DND-41 (cell line): ENCODE measurements around the gene CD55.

Experiments used
- EZH2 ChIP-seq: IDR thresholded peaks from 3 replicates; pipeline ENCODE4 v1.6.1; 2012; ENCODE audit warnings: borderline replicate concordance, low read depth, mild to moderate bottlenecking, moderate library complexity, low read length, inconsistent platforms; ENCODE audit not compliant: severe bottlenecking
- TF ChIP-seq, protein P1 (sequence below): IDR thresholded peaks from 2 replicates; pipeline ENCODE4 v1.5.1; 2012; ENCODE audit warnings: borderline replicate concordance, low read length, moderate library complexity, mild to moderate bottlenecking; ENCODE audit not compliant: poor library complexity, severe bottlenecking; ENCODE audit errors: extremely low read depth

DNA sequence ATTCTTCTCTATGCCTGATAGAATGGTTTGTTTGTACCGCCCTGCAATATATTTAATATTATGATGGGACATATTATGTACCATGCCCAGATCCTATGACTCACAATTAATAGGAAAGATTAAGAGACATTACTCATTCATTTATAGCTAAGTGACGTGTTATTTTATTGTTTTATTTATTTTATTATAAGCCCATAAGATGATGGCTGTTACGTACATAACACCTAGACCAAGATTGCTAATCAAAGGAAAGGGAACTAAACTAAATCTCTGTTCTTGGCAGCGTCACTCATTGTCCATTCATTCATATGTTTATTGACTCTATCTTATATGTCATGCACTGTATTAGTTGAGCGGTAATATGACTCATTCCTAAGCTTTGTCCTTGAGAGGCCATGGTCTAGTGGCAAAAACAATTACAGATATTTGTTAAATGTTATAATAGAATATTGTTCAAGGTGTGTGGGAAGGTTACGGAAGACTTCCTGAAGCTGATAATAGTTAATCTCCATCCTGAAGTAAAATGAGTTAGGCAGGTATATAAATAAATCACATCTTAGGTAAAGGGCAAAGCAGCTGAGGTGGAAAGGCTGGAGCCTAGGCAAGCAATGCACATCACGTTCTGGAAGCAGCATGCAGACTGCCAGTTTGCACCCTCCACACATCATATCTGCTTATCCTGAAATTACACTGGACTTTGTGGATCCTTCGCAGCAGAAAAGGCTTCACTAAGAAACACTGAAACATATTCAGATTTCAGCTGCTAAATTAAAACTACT, 16.6 kb upstream of the CD55 start:
- TF ChIP-seq, protein P1, sequence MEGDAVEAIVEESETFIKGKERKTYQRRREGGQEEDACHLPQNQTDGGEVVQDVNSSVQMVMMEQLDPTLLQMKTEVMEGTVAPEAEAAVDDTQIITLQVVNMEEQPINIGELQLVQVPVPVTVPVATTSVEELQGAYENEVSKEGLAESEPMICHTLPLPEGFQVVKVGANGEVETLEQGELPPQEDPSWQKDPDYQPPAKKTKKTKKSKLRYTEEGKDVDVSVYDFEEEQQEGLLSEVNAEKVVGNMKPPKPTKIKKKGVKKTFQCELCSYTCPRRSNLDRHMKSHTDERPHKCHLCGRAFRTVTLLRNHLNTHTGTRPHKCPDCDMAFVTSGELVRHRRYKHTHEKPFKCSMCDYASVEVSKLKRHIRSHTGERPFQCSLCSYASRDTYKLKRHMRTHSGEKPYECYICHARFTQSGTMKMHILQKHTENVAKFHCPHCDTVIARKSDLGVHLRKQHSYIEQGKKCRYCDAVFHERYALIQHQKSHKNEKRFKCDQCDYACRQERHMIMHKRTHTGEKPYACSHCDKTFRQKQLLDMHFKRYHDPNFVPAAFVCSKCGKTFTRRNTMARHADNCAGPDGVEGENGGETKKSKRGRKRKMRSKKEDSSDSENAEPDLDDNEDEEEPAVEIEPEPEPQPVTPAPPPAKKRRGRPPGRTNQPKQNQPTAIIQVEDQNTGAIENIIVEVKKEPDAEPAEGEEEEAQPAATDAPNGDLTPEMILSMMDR = no peak
- TF ChIP-seq EZH2 = no peak
